ENCODE data around the gene BCKDHB. TPM values are rescaled to one million over a fixed set of nuclear protein-coding genes. Genes with fewer than 3 reads are reported as not detected.

Gene BCKDHB
- total RNA-seq, 2 donors from 2014 or later = 19.0 to 33.0 TPM

DNA sequence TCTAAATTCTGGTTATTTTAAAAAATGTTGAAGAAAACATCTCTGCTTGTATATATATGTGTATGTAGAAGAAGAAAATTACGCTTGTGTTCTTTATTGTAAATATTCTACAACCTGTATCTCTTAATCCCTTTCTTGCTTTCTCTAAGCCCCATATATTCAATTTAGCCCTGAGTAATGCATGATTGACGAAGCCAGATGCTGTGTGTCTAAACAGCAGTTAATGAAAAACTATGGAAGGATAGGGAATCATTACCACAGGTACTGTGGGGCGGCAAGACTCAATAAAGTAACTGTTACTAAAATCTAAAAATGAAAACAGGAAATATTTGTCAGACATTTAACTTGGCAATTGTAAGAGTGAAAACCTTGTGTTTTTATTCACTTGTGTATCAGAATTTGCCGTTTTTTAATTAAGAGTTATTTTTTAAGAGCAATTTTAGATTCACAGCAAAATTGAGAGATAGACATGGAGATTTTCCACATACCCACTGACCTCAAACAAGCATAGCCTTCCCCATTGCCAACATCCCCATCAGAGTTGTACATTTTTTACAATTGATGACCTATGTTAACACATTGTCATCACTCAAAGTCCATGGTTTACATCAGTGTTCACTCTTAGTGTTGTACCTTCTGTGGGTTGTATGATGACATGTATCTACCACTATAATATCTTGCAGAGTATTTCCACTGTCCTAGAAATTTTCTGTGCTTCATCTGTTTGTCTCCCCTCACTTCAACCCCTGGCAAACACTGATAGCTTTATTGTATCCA is 76.7 kb downstream of the BCKDHB start:
- no peak for DNase-seq (ENCODE audit: low spot score)
- 94% methylated on average over 4 of the region's 4 CpGs for WGBS
- H3K27ac ChIP-seq = no peak overlapping the region
- TF ChIP-seq POLR2A (IDR thresholded peaks at IDR 0.05) (no peak), POLR2AphosphoS5 (IDR thresholded peaks at IDR 0.05) (no peak)
- TF ChIP-seq, protein P1, sequence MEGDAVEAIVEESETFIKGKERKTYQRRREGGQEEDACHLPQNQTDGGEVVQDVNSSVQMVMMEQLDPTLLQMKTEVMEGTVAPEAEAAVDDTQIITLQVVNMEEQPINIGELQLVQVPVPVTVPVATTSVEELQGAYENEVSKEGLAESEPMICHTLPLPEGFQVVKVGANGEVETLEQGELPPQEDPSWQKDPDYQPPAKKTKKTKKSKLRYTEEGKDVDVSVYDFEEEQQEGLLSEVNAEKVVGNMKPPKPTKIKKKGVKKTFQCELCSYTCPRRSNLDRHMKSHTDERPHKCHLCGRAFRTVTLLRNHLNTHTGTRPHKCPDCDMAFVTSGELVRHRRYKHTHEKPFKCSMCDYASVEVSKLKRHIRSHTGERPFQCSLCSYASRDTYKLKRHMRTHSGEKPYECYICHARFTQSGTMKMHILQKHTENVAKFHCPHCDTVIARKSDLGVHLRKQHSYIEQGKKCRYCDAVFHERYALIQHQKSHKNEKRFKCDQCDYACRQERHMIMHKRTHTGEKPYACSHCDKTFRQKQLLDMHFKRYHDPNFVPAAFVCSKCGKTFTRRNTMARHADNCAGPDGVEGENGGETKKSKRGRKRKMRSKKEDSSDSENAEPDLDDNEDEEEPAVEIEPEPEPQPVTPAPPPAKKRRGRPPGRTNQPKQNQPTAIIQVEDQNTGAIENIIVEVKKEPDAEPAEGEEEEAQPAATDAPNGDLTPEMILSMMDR (IDR thresholded peaks at IDR 0.05) = no peak
- no peaks in the 10 kb centered on the region for H3K36me3 ChIP-seq
- intact Hi-C loops (cut with DNase I) = no loop called here
- no peaks in the 10 kb centered on the region for H3K27me3 ChIP-seq (replicated peaks; ENCODE audit: insufficient read depth)
- H3K4me3 ChIP-seq = no peak overlapping the region
- no peaks in the 10 kb centered on the region for H3K9me3 ChIP-seq
- no peaks in the 10 kb centered on the region for H3K4me1 ChIP-seq (replicated peaks)

DNA sequence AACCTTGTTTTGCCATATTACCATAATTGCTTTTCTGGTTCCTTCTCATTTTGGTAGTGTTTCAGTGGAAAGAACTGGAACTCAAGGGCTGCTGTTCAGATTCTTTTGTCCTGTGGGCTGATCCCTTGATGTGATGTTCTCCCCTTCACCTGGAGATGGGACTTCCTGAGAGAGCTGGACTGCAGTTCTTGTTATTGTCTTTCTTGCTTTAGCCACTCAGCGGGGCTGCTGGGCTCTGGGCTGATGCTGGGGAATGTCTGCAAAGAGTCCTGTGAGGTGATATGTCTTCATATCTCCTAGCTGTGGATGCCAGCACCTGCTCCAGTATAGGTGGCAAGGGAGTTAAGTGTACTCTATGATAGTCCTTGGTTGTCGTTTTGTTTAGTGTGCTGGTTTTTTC is 79.0 kb downstream of the BCKDHB start:
- no peaks in the 10 kb centered on the region for H3K4me1 ChIP-seq (replicated peaks)
- no peak overlapping the region for H3K4me3 ChIP-seq
- WGBS = 100% methylated on average over 2 of the region's 2 CpGs
- H3K27ac ChIP-seq = no peak overlapping the region
- H3K9me3 ChIP-seq = no peaks in the 10 kb centered on the region
- intact Hi-C loops (cut with DNase I) = no loop called here
- TF ChIP-seq POLR2A (IDR thresholded peaks at IDR 0.05) = no peak
- TF ChIP-seq POLR2AphosphoS5 (IDR thresholded peaks at IDR 0.05) = no peak
- TF ChIP-seq, protein P1 (IDR thresholded peaks at IDR 0.05) = no peak
- DNase-seq (ENCODE audit: low spot score) = no peak
- H3K36me3 ChIP-seq = no peaks in the 10 kb centered on the region
- H3K27me3 ChIP-seq (replicated peaks; ENCODE audit: insufficient read depth) = no peaks in the 10 kb centered on the region

DNA sequence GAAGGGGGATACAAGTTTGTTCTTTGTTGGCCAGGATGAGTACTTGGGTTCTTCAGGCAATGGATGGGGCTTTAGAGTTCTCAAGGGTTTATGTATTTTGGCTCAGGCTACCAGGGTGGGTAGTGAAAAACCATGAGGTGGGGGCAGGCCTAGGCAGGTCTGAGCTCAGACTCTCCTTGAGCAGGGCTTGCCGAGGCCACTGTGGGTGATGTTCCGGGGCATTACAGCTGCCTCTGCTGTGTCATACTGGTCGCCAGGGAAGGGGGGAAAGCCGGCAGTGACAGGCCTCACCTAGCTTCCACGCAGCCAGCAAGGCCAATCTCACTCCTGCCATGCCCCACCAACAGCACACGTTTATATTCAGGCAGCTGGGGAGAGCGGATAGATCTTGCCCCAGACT is 79.6 kb downstream of the BCKDHB start:
- intact Hi-C loops (cut with DNase I) = no loop called here
- no peak overlapping the region for H3K27ac ChIP-seq
- H3K27me3 ChIP-seq (replicated peaks; ENCODE audit: insufficient read depth) = no peaks in the 10 kb centered on the region
- no peak overlapping the region for H3K4me3 ChIP-seq
- no peak for DNase-seq (ENCODE audit: low spot score)
- no peaks in the 10 kb centered on the region for H3K9me3 ChIP-seq
- 79% methylated on average over 7 of the region's 7 CpGs for WGBS
- no peaks in the 10 kb centered on the region for H3K36me3 ChIP-seq
- TF ChIP-seq POLR2AphosphoS5 (IDR thresholded peaks at IDR 0.05) = no peak
- TF ChIP-seq, protein P1 (IDR thresholded peaks at IDR 0.05) = no peak
- no peaks in the 10 kb centered on the region for H3K4me1 ChIP-seq (replicated peaks)

DNA sequence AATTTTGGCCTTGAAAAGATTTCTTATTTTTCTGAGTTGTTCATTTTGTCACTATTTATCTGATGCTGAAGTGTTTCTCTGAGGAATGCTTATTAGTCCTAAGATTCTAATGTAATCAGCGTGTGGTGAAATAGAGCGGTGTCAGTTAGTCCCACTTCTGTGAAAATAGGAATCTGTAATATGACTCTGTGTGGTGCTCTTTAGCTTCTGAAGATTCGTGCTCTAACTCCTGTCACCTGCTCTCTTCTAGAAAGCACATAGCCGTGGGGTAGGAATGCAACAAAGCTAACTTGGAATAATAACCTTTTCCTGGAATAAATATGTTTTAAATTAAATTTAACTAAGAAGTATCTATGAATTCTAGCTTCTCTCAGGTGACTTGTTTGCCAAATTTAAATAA is 90.4 kb downstream of the BCKDHB start:
- Histone ChIP-seq H3K4me1 (replicated peaks) (no peaks in the 10 kb centered on the region), H3K4me3 (no peak overlapping the region), H3K27ac (no peak overlapping the region), H3K27me3 (replicated peaks; ENCODE audit: insufficient read depth) (no peaks in the 10 kb centered on the region), H3K9me3 (no peaks in the 10 kb centered on the region), H3K36me3 (no peaks in the 10 kb centered on the region)
- DNase-seq (ENCODE audit: low spot score) = no peak
- intact Hi-C loops (cut with DNase I) = no loop called here
- TF ChIP-seq POLR2A (IDR thresholded peaks at IDR 0.05) (no peak), POLR2AphosphoS5 (IDR thresholded peaks at IDR 0.05) (no peak)
- TF ChIP-seq, protein P1 (IDR thresholded peaks at IDR 0.05) = no peak
- 52% methylated on average over 4 of the region's 4 CpGs for WGBS

DNA sequence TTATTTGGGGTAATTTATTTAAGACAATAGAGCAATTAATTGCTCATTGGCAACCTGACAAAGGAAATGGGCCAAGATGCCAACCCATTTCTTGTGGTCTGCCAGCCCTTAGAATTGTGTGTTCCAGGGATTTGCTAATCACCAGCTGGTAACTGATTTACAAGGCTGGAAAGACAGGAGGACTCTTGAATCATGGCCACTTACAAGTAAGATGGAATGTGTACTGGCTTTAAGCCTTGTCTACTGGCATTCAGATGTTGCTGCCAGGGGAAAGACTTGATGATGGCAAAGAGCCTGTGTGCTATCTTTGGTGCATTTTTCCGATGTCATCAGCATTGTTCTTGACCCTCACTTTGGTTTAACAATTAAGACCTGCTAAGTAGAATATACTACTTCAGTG is 91.0 kb downstream of the BCKDHB start:
- Histone ChIP-seq H3K4me3 (no peak overlapping the region), H3K4me1 (replicated peaks) (no peaks in the 10 kb centered on the region), H3K27me3 (replicated peaks; ENCODE audit: insufficient read depth) (no peaks in the 10 kb centered on the region), H3K9me3 (no peaks in the 10 kb centered on the region), H3K36me3 (no peaks in the 10 kb centered on the region), H3K27ac (no peak overlapping the region)
- intact Hi-C loops (cut with DNase I) = no loop called here
- 11% methylated on average over 1 of the region's 1 CpG for WGBS
- TF ChIP-seq, protein P1 (IDR thresholded peaks at IDR 0.05) = no peak
- TF ChIP-seq POLR2AphosphoS5 (IDR thresholded peaks at IDR 0.05) = peak; percentile 72
- no peak for TF ChIP-seq POLR2A (IDR thresholded peaks at IDR 0.05)
- peak; percentile 40 for DNase-seq (ENCODE audit: low spot score)

Data from prostate gland (tissue), 2 donors.